HepG2 (cell line): Measurements from ENCODE around the gene RBBP8NL. TPM values are rescaled to one million over a fixed set of nuclear protein-coding genes. Genes with fewer than 3 reads are reported as not detected.

Experiments
- ATAC-seq: fragments of 200-7000 bp; cut with Tn5 transposase; 3 replicates; pipeline ENCODE4 v1.9.1; 2020; ENCODE audit warnings: mild to moderate bottlenecking, moderate library complexity
- BruUV-seq: library from RNA; stranded (reverse); fragments of 400-500 nt; replicated peaks from 2 replicates; lab custom pipeline; 2021; lab: Mats Ljungman, UMichigan
- CTCF ChIA-PET: fragments of 300-600 bp; formaldehyde crosslinking; extraction: SDS; loops from one replicate; lab custom pipeline; 2021; ENCODE audit warnings: low total read pairs, inconsistent platforms, low intra/inter-chr PET ratio; lab: Yijun Ruan, JAX
- POLR2A ChIA-PET: fragments of 350-600 bp; sonication (Branson Sonifier 250); formaldehyde crosslinking; loops from one replicate; lab custom pipeline; 2020; ENCODE audit warnings: antibody characterized with exemption, inconsistent platforms; lab: Yijun Ruan, JAX
- DNase-seq: peaks from one replicate; pipeline ENCODE4 v3.0.0-alpha.2; 2015; ENCODE audit warnings: low spot score
- FAIRE-seq: peaks from 3 replicates; lab custom pipeline; 2011; peaks lifted over from hg19 to GRCh38; lab: Jason Lieb, UNC
- H2AFZ ChIP-seq: one replicate; pipeline ENCODE4 v1.6.1; 2011; ENCODE audit warnings: low read length, inconsistent platforms
- H3K27ac ChIP-seq: fragments of 300-600 bp; 3 replicates; pipeline ENCODE4 v1.8.0; 2011; ENCODE audit warnings: mixed run types, mild to moderate bottlenecking, mixed read lengths, low read length, inconsistent platforms; ENCODE audit not compliant: insufficient read depth; ENCODE audit errors: extremely low read length
- H3K27me3 ChIP-seq, 2 experiments: fragments of 200-600 bp in 1 of 2; 2 replicates in 1 of 2; 3 replicates in 1 of 2; pipeline versions ENCODE4 v1.6.0 to v1.8.0; 2011; ENCODE audit warnings: low read length in 2 of 2, mild to moderate bottlenecking in 2 of 2, moderate library complexity in 2 of 2, inconsistent platforms in 1 of 2; ENCODE audit not compliant: insufficient read depth in 2 of 2, control insufficient read depth in 1 of 2
- H3K36me3 ChIP-seq, 2 experiments: fragments of 200-600 bp in 1 of 2; replicated peaks in 1 of 2; 2 replicates in 1 of 2; 3 replicates in 1 of 2; pipeline versions ENCODE4 v1.5.1 to v1.8.0; 2011; ENCODE audit warnings: low read length in 2 of 2, inconsistent platforms in 1 of 2; ENCODE audit not compliant: insufficient read depth in 2 of 2, control insufficient read depth in 1 of 2
- H3K4me1 ChIP-seq: 2 replicates; pipeline ENCODE4 v1.5.1; 2012; ENCODE audit warnings: low read length, inconsistent platforms; ENCODE audit not compliant: insufficient read depth
- H3K4me2 ChIP-seq: 2 replicates; pipeline ENCODE4 v1.6.0; 2011; ENCODE audit warnings: low read depth, low read length, inconsistent platforms
- H3K4me3 ChIP-seq, 3 experiments: fragments of 200-600 bp in 1 of 3; sonication (generic), shearing (Covaris generic) in 1 of 3; replicated peaks in 1 of 3; 2 replicates each; pipeline ENCODE4 v1.5.1; 2011 to 2016; ENCODE audit warnings: low read length in 3 of 3, inconsistent platforms in 2 of 3, low read depth in 2 of 3, mild to moderate bottlenecking in 2 of 3, control low read depth in 1 of 3, mixed read lengths in 1 of 3; ENCODE audit not compliant: insufficient read depth in 1 of 3
- H3K79me2 ChIP-seq: one replicate; pipeline ENCODE4 v1.6.1; 2011; ENCODE audit warnings: low read length, inconsistent platforms; ENCODE audit not compliant: insufficient read depth
- H3K9ac ChIP-seq: 2 replicates; pipeline ENCODE4 v1.6.0; 2011; ENCODE audit warnings: mild to moderate bottlenecking, low read depth, low read length, inconsistent platforms; ENCODE audit not compliant: insufficient read depth
- H3K9me3 ChIP-seq: 2 replicates; pipeline ENCODE4 v1.5.1; 2012; ENCODE audit warnings: mild to moderate bottlenecking, low read length
- H4K20me1 ChIP-seq: 2 replicates; pipeline ENCODE4 v1.6.0; 2011; ENCODE audit warnings: inconsistent platforms, mild to moderate bottlenecking, low read length, moderate library complexity; ENCODE audit not compliant: insufficient read depth
- AHR ChIP-seq: IDR thresholded peaks from 2 replicates; pipeline ENCODE4 v1.6.1; 2018; ENCODE audit warnings: missing genetic modification reagents, missing compliant biosample characterization
- ATF1 ChIP-seq: IDR thresholded peaks from 2 replicates; pipeline ENCODE4 v1.6.1; 2016; ENCODE audit warnings: mild to moderate bottlenecking, control low read depth
- BCL6 ChIP-seq: IDR thresholded peaks from 2 replicates; pipeline ENCODE4 v1.6.1; 2016; ENCODE audit warnings: missing genetic modification reagents, missing compliant biosample characterization
- HBP1 ChIP-seq: IDR thresholded peaks from 2 replicates; pipeline ENCODE4 v1.6.1; 2016; ENCODE audit warnings: low read depth, control low read depth
- NFE2L1 ChIP-seq: sonication (generic); formaldehyde crosslinking; IDR thresholded peaks from 2 replicates; pipeline ENCODE4 v1.4.0; 2020; ENCODE audit warnings: missing genetic modification reagents, mild to moderate bottlenecking, borderline replicate concordance
- PPARG ChIP-seq: conservative IDR thresholded peaks from 2 replicates; pipeline ENCODE4 v1.6.1; 2016; ENCODE audit warnings: missing biosample characterization, missing genetic modification reagents
- SATB2 ChIP-seq: sonication (generic); formaldehyde crosslinking; IDR thresholded peaks from 2 replicates; pipeline ENCODE4 v1.5.0; 2020; ENCODE audit warnings: missing genetic modification reagents
- UBTF ChIP-seq: sonication (generic); formaldehyde crosslinking; IDR thresholded peaks from 2 replicates; pipeline ENCODE4 v1.4.0; 2020; ENCODE audit warnings: mild to moderate bottlenecking, missing genetic modification reagents
- ZBTB1 ChIP-seq: sonication (generic); formaldehyde crosslinking; IDR thresholded peaks from 2 replicates; pipeline ENCODE4 v1.4.0; 2020; ENCODE audit warnings: missing genetic modification reagents, borderline replicate concordance
- ZNF136 ChIP-seq: sonication (generic); formaldehyde crosslinking; IDR thresholded peaks from 2 replicates; pipeline ENCODE4 v1.8.1; 2022; ENCODE audit warnings: low read depth, mild to moderate bottlenecking, moderate library complexity, missing genetic modification reagents
- ZNF160 ChIP-seq: sonication (generic); formaldehyde crosslinking; IDR thresholded peaks from 2 replicates; pipeline ENCODE4 v1.8.0; 2022; ENCODE audit warnings: mild to moderate bottlenecking, inconsistent platforms, missing genetic modification reagents
- ZNF547 ChIP-seq: sonication (generic); formaldehyde crosslinking; IDR thresholded peaks from 2 replicates; pipeline ENCODE4 v1.5.1; 2020; ENCODE audit warnings: mild to moderate bottlenecking, missing genetic modification reagents
- ZNF674 ChIP-seq: sonication (generic); formaldehyde crosslinking; IDR thresholded peaks from 2 replicates; pipeline ENCODE4 v1.5.0; 2020; ENCODE audit warnings: low read depth, mild to moderate bottlenecking, missing genetic modification reagents
- ZNF773 ChIP-seq: sonication (generic); formaldehyde crosslinking; IDR thresholded peaks from 2 replicates; pipeline ENCODE4 v1.4.0; 2020; ENCODE audit warnings: missing genetic modification reagents, borderline replicate concordance
- WGBS: methylation state at CpG from one replicate; pipeline ENCODE4 v1.1.6; 2017; ENCODE audit warnings: low lambda C conversion rate; 5-methylcytosine and 5-hydroxymethylcytosine counted together
- in situ Hi-C: cut with HindIII; loops from 2 replicates; pipeline ENCODE4 v1.10.0; 2017; ENCODE audit warnings: low pct_unique_long_range_greater_than_20kb; ENCODE audit not compliant: extremely low pct_ligation_motif_present
- intact Hi-C: fragments of 100-400 bp; cut with micrococcal nuclease; formaldehyde crosslinking; loops from one replicate; pipeline ENCODE4 v1.10.0; 2022; ENCODE audit not compliant: unreplicated experiment
- polyA plus RNA-seq, 8 experiments: library from polyadenylated mRNA; depleted of rRNA in 3 of 8; stranded (reverse) in 7 of 8; unstranded in 1 of 8; fragments of >200 nt; fragmentation: Illumina TruSeq in 4 of 8; extraction: Trizol in 4 of 8; gene quantifications; 2 replicates each; pipeline versions ENCODE4 v1.2.1 to v1.2.3, GENCODE V29; 2011 to 2016; ENCODE audit warnings: low read depth in 4 of 8, missing spikeins in 1 of 8, mixed read lengths in 1 of 8; ENCODE audit not compliant: insufficient read depth in 1 of 8
- total RNA-seq, 5 experiments: library from RNA; depleted of rRNA; stranded (reverse); fragments of >200 nt; fragmentation: Illumina TruSeq; extraction: Trizol; gene quantifications; 2 replicates each; pipeline ENCODE4 v1.2.3, GENCODE V29; 2016; ENCODE audit warnings: low read depth in 1 of 5
- TF ChIP-seq, protein P1 (sequence below): sonication (generic); formaldehyde crosslinking; IDR thresholded peaks from 2 replicates; pipeline ENCODE4 v1.8.0; 2022; ENCODE audit warnings: mild to moderate bottlenecking, missing genetic modification reagents; ENCODE audit not compliant: insufficient replicate concordance

Gene RBBP8NL
- total and polyA plus RNA-seq, 2 of the 13 experiments (the other 11 are each of a cell fraction or from before 2014, with no cell fraction given) = 0.69 to 0.86 TPM

- POLR2A ChIA-PET = interaction anchor here (0.8 to 10.1 kb wide), 28 partner anchors 9 to 586 kb away, joined by 3 to 187 read pairs (median 5); partner anchors contain the start of genes ADRM1 and RPS21
- no peak overlapping the region for H2AFZ ChIP-seq
- CTCF ChIA-PET = interaction anchor here (2.0 to 2.5 kb wide), 2 partner anchors 8 to 66 kb away, joined by 8 to 10 read pairs; partner anchors contain the start of gene ADRM1
- peak overlapping the region; percentile 65 to 95 (median 91) for H3K4me3 ChIP-seq
- peak overlapping the region; percentile 97 for H3K4me2 ChIP-seq
- H3K9me3 ChIP-seq = no peaks in the 10 kb centered on the region
- peak overlapping the region; percentile 90 for H3K9ac ChIP-seq
- FAIRE-seq = no peak
- 0% methylated on average over 12 of the region's 37 CpGs for WGBS
- 0 out of 5 replicates have a peak, but pooled peaks cover 0 to 1% of the 10 kb centered on the region in 2 experiments for H3K36me3 ChIP-seq
- H3K27ac ChIP-seq = peak overlapping the region; percentile 95
- no peaks in the 10 kb centered on the region for H3K27me3 ChIP-seq
- BruUV-seq = TSS peak; percentile 51
- peaks cover 22% of the 10 kb centered on the region for H4K20me1 ChIP-seq
- H3K4me1 ChIP-seq = peaks cover 83% of the 10 kb centered on the region
- intact Hi-C loops (loop anchor here (1.0 to 10.0 kb wide), 2 partner anchors 8 to 1597 kb away; partner anchors contain the start of gene ZNF512B), in situ Hi-C loops (loop anchor here (5.0 kb wide), 1 partner anchor 66 kb away; the partner anchor contains the start of gene ADRM1)
- peaks cover 35% of the 10 kb centered on the region for H3K79me2 ChIP-seq
- ATAC-seq = peak; percentile 27
- peak; percentile 60 for DNase-seq
- TF ChIP-seq PPARG (CRISPR knock-in tag) = peak; percentile 10; the same call in 1 of the 2 replicates
- peak; percentile 81 for TF ChIP-seq ZNF136 (CRISPR knock-in tag)
- TF ChIP-seq ATF1 = no peak
- peak; percentile 57; the same call in 1 of the 2 replicates for TF ChIP-seq ZBTB1 (CRISPR knock-in tag)
- TF ChIP-seq, protein P1, sequence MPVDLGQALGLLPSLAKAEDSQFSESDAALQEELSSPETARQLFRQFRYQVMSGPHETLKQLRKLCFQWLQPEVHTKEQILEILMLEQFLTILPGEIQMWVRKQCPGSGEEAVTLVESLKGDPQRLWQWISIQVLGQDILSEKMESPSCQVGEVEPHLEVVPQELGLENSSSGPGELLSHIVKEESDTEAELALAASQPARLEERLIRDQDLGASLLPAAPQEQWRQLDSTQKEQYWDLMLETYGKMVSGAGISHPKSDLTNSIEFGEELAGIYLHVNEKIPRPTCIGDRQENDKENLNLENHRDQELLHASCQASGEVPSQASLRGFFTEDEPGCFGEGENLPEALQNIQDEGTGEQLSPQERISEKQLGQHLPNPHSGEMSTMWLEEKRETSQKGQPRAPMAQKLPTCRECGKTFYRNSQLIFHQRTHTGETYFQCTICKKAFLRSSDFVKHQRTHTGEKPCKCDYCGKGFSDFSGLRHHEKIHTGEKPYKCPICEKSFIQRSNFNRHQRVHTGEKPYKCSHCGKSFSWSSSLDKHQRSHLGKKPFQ (CRISPR knock-in tag) = peak; percentile 77
- TF ChIP-seq ZNF547 (CRISPR knock-in tag) = peak; percentile 90
- TF ChIP-seq UBTF (CRISPR knock-in tag) = peak; percentile 94
- peak; percentile 81; the same call in 1 of the 2 replicates for TF ChIP-seq HBP1 (CRISPR knock-in tag)
- no peak; the same call in none of the 2 replicates for TF ChIP-seq ZNF160
- peak; percentile 23; the same call in 1 of the 2 replicates for TF ChIP-seq NFE2L1 (CRISPR knock-in tag)
- no peak; the same call in 1 of the 2 replicates for TF ChIP-seq ZNF773 (CRISPR knock-in tag)
- peak; percentile 82; the same call in 1 of the 2 replicates for TF ChIP-seq AHR (CRISPR knock-in tag)
- TF ChIP-seq BCL6 (CRISPR knock-in tag) = peak; percentile 38; the same call in 1 of the 2 replicates
- TF ChIP-seq SATB2 (CRISPR knock-in tag) = peak; percentile 84; the same call in 1 of the 2 replicates
- peak; percentile 27; the same call in 1 of the 2 replicates for TF ChIP-seq ZNF674
Observed at GRCh38 chr20:62367633-62368391, 59.5 kb downstream of the RBBP8NL start.
